ENCODE measurements around the gene VEGFD. TPM values are rescaled to one million over a fixed set of nuclear protein-coding genes. Genes with fewer than 3 reads are reported as not detected.

The VEGFD gene
- polyA plus RNA-seq, 1 donor (not counting 4 experiments of a cell fraction or from before 2014, with no cell fraction given): 0.14 TPM

DNA sequence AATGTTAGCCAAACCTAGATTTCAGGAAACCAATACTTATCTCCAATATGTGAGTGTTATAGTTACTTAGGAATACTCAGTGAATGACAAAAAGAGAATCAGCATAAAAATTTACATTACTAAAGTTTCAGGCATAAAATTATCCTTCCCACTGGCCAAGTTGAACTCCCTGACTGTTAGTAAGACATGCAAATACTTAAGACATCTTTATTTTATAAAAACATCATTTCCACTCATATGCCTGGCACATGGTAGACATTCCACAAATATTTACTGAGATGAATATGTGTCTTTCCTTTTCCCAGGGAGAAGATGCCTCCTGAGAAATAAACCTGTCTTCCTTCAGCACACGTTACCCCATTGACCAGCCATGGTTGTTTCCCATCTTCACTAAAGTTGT lies 7.3 kb downstream of the VEGFD start:
- Histone ChIP-seq H2AFZ (ENCODE audit: control insufficient read depth, low read length) (no peak overlapping the region), H3K9me1 (ENCODE audit: control insufficient read depth, extremely low read depth, insufficient read depth, low read length) (no peaks in the 10 kb centered on the region), H3K27ac (ENCODE audit: control insufficient read depth, insufficient read depth, low read length) (no peak overlapping the region), H3K9ac (ENCODE audit: control insufficient read depth, extremely low read depth, insufficient read depth, low read length) (no peak overlapping the region), H3K79me2 (ENCODE audit: control insufficient read depth, insufficient read depth, low read length) (no peaks in the 10 kb centered on the region), H3K4me2 (ENCODE audit: control insufficient read depth, extremely low read depth, insufficient read depth, low read depth, low read length) (no peak overlapping the region), H4K20me1 (ENCODE audit: control insufficient read depth, extremely low read depth, insufficient read depth, low read length) (no peaks in the 10 kb centered on the region), H3K4me3 (ENCODE audit: control insufficient read depth in 2 of 3, extremely low read depth in 1 of 3, insufficient read depth in 2 of 3, low read depth in 1 of 3, low read length in 3 of 3) (no peak overlapping the region), H3K4me1 (ENCODE audit: control insufficient read depth, extremely low read depth, insufficient read depth, low read length) (no peaks in the 10 kb centered on the region), H3K36me3 (ENCODE audit: control insufficient read depth in 2 of 2, extremely low read depth in 1 of 2, insufficient read depth in 2 of 2, low read length in 2 of 2) (no peaks in the 10 kb centered on the region), H3K9me3 (ENCODE audit: control insufficient read depth, low read depth, low read length) (no peaks in the 10 kb centered on the region), H3K27me3 (ENCODE audit: control insufficient read depth, extremely low read depth, insufficient read depth, low read length) (no peaks in the 10 kb centered on the region)
- TF ChIP-seq CTCF (optimal IDR thresholded peaks at IDR 0.05 in 1 of 3, IDR thresholded peaks at IDR 0.05 in 1 of 3, conservative IDR thresholded peaks at IDR 0.05 in 1 of 3; ENCODE audit: extremely low read depth in 1 of 3, insufficient read depth in 2 of 3, low read length in 3 of 3) (no peak), EZH2 (IDR thresholded peaks at IDR 0.05; ENCODE audit: low read length) (no peak)
- FAIRE-seq: no peak
- dilution Hi-C loops (cut with MboI; ENCODE audit: extremely low pct_ligation_motif_present, low sequenced_read_pairs): no loop called here
- DNase-seq (ENCODE audit: low read depth, low spot score): no peak

DNA sequence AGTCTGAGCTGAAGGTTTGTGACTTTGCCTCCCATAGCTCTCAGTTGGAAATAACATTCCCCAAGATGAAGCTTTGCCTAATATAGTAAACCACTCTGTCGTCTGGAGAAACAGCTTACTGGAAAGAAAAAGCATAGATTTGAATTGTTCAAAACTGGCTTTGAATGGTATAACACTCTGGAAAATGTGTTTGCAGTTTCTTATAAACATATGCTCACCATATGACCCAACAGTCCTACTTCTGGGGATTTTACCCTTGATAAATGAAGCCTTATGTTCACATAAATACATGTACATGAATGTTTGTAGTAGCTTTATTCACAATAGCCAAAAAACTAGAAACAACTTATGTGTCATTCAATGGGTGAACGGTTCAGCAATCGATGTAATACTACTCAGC lies 10.2 kb downstream of the VEGFD start:
- Histone ChIP-seq H4K20me1 (ENCODE audit: control insufficient read depth, extremely low read depth, insufficient read depth, low read length) (no peaks in the 10 kb centered on the region), H3K9me1 (ENCODE audit: control insufficient read depth, extremely low read depth, insufficient read depth, low read length) (no peaks in the 10 kb centered on the region), H3K27ac (ENCODE audit: control insufficient read depth, insufficient read depth, low read length) (no peak overlapping the region), H3K4me2 (ENCODE audit: control insufficient read depth, extremely low read depth, insufficient read depth, low read depth, low read length) (no peak overlapping the region), H3K27me3 (ENCODE audit: control insufficient read depth, extremely low read depth, insufficient read depth, low read length) (no peaks in the 10 kb centered on the region), H3K79me2 (ENCODE audit: control insufficient read depth, insufficient read depth, low read length) (no peaks in the 10 kb centered on the region), H3K9me3 (ENCODE audit: control insufficient read depth, low read depth, low read length) (no peaks in the 10 kb centered on the region), H2AFZ (ENCODE audit: control insufficient read depth, low read length) (no peak overlapping the region), H3K36me3 (ENCODE audit: control insufficient read depth in 2 of 2, extremely low read depth in 1 of 2, insufficient read depth in 2 of 2, low read length in 2 of 2) (no peaks in the 10 kb centered on the region), H3K4me1 (ENCODE audit: control insufficient read depth, extremely low read depth, insufficient read depth, low read length) (no peaks in the 10 kb centered on the region), H3K4me3 (ENCODE audit: control insufficient read depth in 2 of 3, extremely low read depth in 1 of 3, insufficient read depth in 2 of 3, low read depth in 1 of 3, low read length in 3 of 3) (no peak overlapping the region), H3K9ac (ENCODE audit: control insufficient read depth, extremely low read depth, insufficient read depth, low read length) (no peak overlapping the region)
- DNase-seq (ENCODE audit: low read depth, low spot score) (no peak), FAIRE-seq (no peak)
- dilution Hi-C loops (cut with MboI; ENCODE audit: extremely low pct_ligation_motif_present, low sequenced_read_pairs): loop anchor here (25.0 kb wide), 1 partner anchor 88 kb away; no protein-coding TSS in a partner anchor
- no peak for TF ChIP-seq EZH2 (IDR thresholded peaks at IDR 0.05; ENCODE audit: low read length)
- no peak for TF ChIP-seq CTCF (optimal IDR thresholded peaks at IDR 0.05 in 1 of 3, IDR thresholded peaks at IDR 0.05 in 1 of 3, conservative IDR thresholded peaks at IDR 0.05 in 1 of 3; ENCODE audit: extremely low read depth in 1 of 3, insufficient read depth in 2 of 3, low read length in 3 of 3)

Data from keratinocyte (primary cell).